Measurements from ENCODE around the gene FAM193A. TPM values are rescaled to one million over a fixed set of nuclear protein-coding genes. Genes with fewer than 3 reads are reported as not detected.

Gene FAM193A
- total RNA-seq, 2 experiments from 2014 or later = 28.4 to 30.0 TPM

DNA sequence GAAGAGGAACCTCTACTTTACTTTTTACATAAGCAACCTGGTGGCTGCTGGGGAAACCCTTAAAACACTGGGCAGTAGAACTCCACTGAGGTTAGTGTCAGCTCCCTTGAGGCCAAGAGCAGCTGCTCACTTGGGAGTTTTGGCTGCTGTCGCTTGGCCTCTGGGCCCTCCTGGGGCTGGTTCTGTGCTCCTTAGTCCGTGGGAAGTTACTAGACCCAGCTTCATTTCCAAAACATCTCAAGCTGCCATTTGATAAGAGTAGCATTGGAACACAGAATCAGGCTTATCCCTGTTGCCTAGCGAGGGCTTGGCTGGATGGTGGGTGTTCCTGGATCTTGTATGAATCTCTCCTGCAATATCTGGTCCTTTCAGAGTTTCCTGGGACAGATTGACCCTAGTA, 41.5 kb upstream of the FAM193A start:
- no peak overlapping the region for H3K27ac Mint-ChIP-seq
- H3K9me3 ChIP-seq (ENCODE audit: control insufficient read depth in 1 of 2, insufficient read depth in 1 of 2, low read length in 2 of 2) = no peaks in the 10 kb centered on the region
- no peaks in the 10 kb centered on the region for H3K27me3 Mint-ChIP-seq
- ChIA-PET CTCF (no interaction called here), POLR2A (interaction anchor here (1.2 kb wide), 1 partner anchor 25 kb away, joined by 3 read pairs; no protein-coding TSS in a partner anchor)
- ATAC-seq (ENCODE audit: poor library complexity) (no peak), DNase-seq (no peak)
- intact Hi-C loops (cut with DNase I, micrococcal nuclease) = no loop called here
- H3K4me1 ChIP-seq (ENCODE audit: insufficient read depth, low read length) = peaks cover 4% of the 10 kb centered on the region
- H3K27ac ChIP-seq (ENCODE audit: low read depth in 1 of 2, low read length in 2 of 2) = no peak overlapping the region
- no peak overlapping the region for H3K4me3 Mint-ChIP-seq
- peaks cover 88% of the 10 kb centered on the region for H3K36me3 Mint-ChIP-seq (ENCODE audit: low read depth)
- H3K4me3 ChIP-seq (ENCODE audit: low read length) = no peak overlapping the region
- H3K9me3 Mint-ChIP-seq = no peaks in the 10 kb centered on the region
- peaks cover 84% of the 10 kb centered on the region for H3K36me3 ChIP-seq (ENCODE audit: insufficient read depth, low read length)
- TF ChIP-seq, protein P1, sequence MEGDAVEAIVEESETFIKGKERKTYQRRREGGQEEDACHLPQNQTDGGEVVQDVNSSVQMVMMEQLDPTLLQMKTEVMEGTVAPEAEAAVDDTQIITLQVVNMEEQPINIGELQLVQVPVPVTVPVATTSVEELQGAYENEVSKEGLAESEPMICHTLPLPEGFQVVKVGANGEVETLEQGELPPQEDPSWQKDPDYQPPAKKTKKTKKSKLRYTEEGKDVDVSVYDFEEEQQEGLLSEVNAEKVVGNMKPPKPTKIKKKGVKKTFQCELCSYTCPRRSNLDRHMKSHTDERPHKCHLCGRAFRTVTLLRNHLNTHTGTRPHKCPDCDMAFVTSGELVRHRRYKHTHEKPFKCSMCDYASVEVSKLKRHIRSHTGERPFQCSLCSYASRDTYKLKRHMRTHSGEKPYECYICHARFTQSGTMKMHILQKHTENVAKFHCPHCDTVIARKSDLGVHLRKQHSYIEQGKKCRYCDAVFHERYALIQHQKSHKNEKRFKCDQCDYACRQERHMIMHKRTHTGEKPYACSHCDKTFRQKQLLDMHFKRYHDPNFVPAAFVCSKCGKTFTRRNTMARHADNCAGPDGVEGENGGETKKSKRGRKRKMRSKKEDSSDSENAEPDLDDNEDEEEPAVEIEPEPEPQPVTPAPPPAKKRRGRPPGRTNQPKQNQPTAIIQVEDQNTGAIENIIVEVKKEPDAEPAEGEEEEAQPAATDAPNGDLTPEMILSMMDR (IDR thresholded peaks at IDR 0.05) = no peak
- H3K27me3 ChIP-seq (ENCODE audit: control insufficient read depth in 1 of 2, insufficient read depth in 2 of 2, low read length in 2 of 2) = no peaks in the 10 kb centered on the region
- peaks cover 23% of the 10 kb centered on the region for H3K4me1 Mint-ChIP-seq (ENCODE audit: low read depth)

DNA sequence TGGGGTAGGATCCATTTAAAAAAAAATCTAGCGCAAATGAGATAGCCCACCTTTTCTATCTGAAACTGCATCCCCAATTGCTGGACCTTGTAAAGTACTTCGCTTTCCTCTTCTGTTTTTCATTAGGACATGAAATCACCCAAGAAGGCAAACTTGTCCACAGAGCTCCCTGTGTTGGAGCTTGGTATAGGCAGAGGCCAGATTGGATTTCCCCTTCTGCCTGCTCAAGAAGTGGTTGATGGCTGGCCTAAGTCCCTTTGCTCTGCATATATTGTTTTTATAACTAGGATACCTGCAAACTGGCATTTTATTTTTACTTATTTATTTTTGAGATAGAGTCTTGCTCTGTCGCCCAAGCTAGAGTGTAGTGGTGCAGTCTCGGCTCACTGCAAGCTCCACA, 39.1 kb upstream of the FAM193A start:
- Mint-ChIP-seq H3K4me1 (ENCODE audit: low read depth) (peaks cover 18% of the 10 kb centered on the region), H3K4me3 (no peak overlapping the region), H3K27ac (no peak overlapping the region), H3K36me3 (ENCODE audit: low read depth) (peaks cover 92% of the 10 kb centered on the region), H3K9me3 (no peaks in the 10 kb centered on the region), H3K27me3 (no peaks in the 10 kb centered on the region)
- no peaks in the 10 kb centered on the region for H3K27me3 ChIP-seq (ENCODE audit: control insufficient read depth in 1 of 2, insufficient read depth in 2 of 2, low read length in 2 of 2)
- DNase-seq (no peak), ATAC-seq (ENCODE audit: poor library complexity) (no peak)
- ChIA-PET CTCF (interaction anchor here (0.6 kb wide), 1 partner anchor 81 kb away, joined by 3 read pairs; no protein-coding TSS in a partner anchor), POLR2A (no interaction called here)
- TF ChIP-seq, protein P1 (IDR thresholded peaks at IDR 0.05) = no peak
- peaks cover under 1% of the 10 kb centered on the region for H3K4me1 ChIP-seq (ENCODE audit: insufficient read depth, low read length)
- intact Hi-C loops (cut with DNase I, micrococcal nuclease) = no loop called here
- H3K27ac ChIP-seq (ENCODE audit: low read depth in 1 of 2, low read length in 2 of 2) = no peak overlapping the region
- peaks cover 84% of the 10 kb centered on the region for H3K36me3 ChIP-seq (ENCODE audit: insufficient read depth, low read length)
- no peaks in the 10 kb centered on the region for H3K9me3 ChIP-seq (ENCODE audit: control insufficient read depth in 1 of 2, insufficient read depth in 1 of 2, low read length in 2 of 2)
- H3K4me3 ChIP-seq (ENCODE audit: low read length) = no peak overlapping the region

DNA sequence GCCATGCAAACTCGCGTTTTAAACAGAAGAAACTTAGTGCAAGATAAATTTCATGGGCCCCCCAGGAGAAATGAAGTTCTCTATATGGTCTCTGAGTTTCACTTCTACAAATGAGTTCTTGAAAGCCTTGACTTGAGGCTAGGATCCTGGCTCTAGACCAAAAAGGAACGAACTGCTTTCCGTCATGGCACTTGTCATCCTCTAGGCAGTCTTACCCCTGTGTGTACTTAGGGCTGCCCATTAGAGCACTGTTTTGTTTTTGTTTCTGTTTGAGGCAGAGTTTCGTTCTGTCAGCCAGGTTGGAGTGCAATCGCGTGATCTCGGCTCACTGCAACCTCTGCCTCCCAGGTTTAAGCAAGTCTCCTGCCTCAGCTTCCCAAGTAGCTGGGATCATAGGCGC, 38.5 kb upstream of the FAM193A start:
- no peaks in the 10 kb centered on the region for H3K9me3 Mint-ChIP-seq
- DNase-seq (peak in 3 of 14 experiments; percentile 23 to 46 (median 41)), ATAC-seq (ENCODE audit: poor library complexity) (no peak)
- POLR2A ChIA-PET = no interaction called here
- H3K27ac Mint-ChIP-seq = no peak overlapping the region
- CTCF ChIA-PET = interaction anchor here (0.6 kb wide), 1 partner anchor 80 kb away, joined by 3 read pairs; no protein-coding TSS in a partner anchor
- no peak overlapping the region for H3K4me3 Mint-ChIP-seq
- Histone ChIP-seq H3K36me3 (ENCODE audit: insufficient read depth, low read length) (peaks cover 79% of the 10 kb centered on the region), H3K4me1 (ENCODE audit: insufficient read depth, low read length) (no peaks in the 10 kb centered on the region), H3K27ac (ENCODE audit: low read depth in 1 of 2, low read length in 2 of 2) (no peak overlapping the region), H3K4me3 (ENCODE audit: low read length) (no peak overlapping the region), H3K27me3 (ENCODE audit: control insufficient read depth in 1 of 2, insufficient read depth in 2 of 2, low read length in 2 of 2) (no peaks in the 10 kb centered on the region), H3K9me3 (ENCODE audit: control insufficient read depth in 1 of 2, insufficient read depth in 1 of 2, low read length in 2 of 2) (no peaks in the 10 kb centered on the region)
- intact Hi-C loops (cut with DNase I, micrococcal nuclease) = no loop called here
- TF ChIP-seq, protein P1 (IDR thresholded peaks at IDR 0.05) = no peak
- peaks cover 87% of the 10 kb centered on the region for H3K36me3 Mint-ChIP-seq (ENCODE audit: low read depth)
- peaks cover 12% of the 10 kb centered on the region for H3K4me1 Mint-ChIP-seq (ENCODE audit: low read depth)
- H3K27me3 Mint-ChIP-seq = no peaks in the 10 kb centered on the region

Data from CD4-positive, alpha-beta T cell (primary cell).